Muscle layer of duodenum (tissue), 2 donors: Measurements from ENCODE around the gene LDLRAD4.
A peak's percentile ranks its signal among the peaks of the same experiment; 100 is the strongest.

ENCODE experiments used
- H3K27ac ChIP-seq: one replicate; pipeline ENCODE4 v1.7.0; 2013; ENCODE audit warnings: mild to moderate bottlenecking, low read length
- H3K27me3 ChIP-seq: one replicate; pipeline ENCODE4 v1.7.0; 2013; ENCODE audit warnings: low read depth, mild to moderate bottlenecking, control low read depth, low read length
- H3K36me3 ChIP-seq, 2 donors: one replicate each; pipeline ENCODE4 v1.7.0; 2013; ENCODE audit warnings: low read length in 2 of 2, control low read depth in 1 of 2, mild to moderate bottlenecking in 1 of 2; ENCODE audit not compliant: insufficient read depth in 2 of 2, control insufficient read depth in 1 of 2
- H3K4me1 ChIP-seq, 2 donors: one replicate each; pipeline ENCODE4 v1.7.0; 2013; ENCODE audit warnings: low read length in 2 of 2, mild to moderate bottlenecking in 2 of 2, control low read depth in 1 of 2, moderate library complexity in 1 of 2; ENCODE audit not compliant: insufficient read depth in 2 of 2, control insufficient read depth in 1 of 2
- H3K4me3 ChIP-seq, 2 donors: one replicate each; pipeline ENCODE4 v1.7.0; 2013; ENCODE audit warnings: low read length in 2 of 2, low read depth in 1 of 2, mild to moderate bottlenecking in 1 of 2
- H3K9me3 ChIP-seq, 2 donors: one replicate each; pipeline ENCODE4 v1.7.0; 2013; ENCODE audit warnings: low read length in 2 of 2, control low read depth in 1 of 2, mild to moderate bottlenecking in 1 of 2; ENCODE audit not compliant: control insufficient read depth in 1 of 2
- donor health status: healthy.

Gene LDLRAD4

DNA sequence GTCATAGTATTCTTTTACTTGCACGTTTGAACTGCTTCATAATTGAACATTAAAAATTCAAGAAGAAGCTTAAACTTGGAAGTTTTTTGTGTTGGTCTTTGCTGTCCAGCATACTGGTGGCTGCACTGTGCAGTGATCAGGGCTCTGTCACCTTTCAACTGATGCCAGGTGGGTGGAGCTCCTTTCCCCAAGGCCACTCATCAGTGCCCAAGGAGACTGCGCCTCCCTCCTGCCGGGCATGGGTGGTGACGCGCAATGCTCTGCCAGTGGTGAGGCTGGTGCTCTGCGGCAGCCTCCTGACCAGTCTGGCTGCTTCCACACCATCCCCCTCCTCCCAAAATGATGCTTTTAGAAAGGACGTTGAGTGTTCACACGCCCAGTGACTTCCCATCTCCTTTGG lies 16.0 kb upstream of the LDLRAD4 start:
- no peaks in the 10 kb centered on the region for H3K36me3 ChIP-seq
- no peak overlapping the region for H3K4me3 ChIP-seq
- no peak overlapping the region for H3K27ac ChIP-seq
- peaks cover 3% of the 10 kb centered on the region for H3K27me3 ChIP-seq
- H3K4me1 ChIP-seq, result no peaks in the 10 kb centered on the region
- H3K9me3 ChIP-seq, result peaks cover 0 to 2% of the 10 kb centered on the region in 2 donors

DNA sequence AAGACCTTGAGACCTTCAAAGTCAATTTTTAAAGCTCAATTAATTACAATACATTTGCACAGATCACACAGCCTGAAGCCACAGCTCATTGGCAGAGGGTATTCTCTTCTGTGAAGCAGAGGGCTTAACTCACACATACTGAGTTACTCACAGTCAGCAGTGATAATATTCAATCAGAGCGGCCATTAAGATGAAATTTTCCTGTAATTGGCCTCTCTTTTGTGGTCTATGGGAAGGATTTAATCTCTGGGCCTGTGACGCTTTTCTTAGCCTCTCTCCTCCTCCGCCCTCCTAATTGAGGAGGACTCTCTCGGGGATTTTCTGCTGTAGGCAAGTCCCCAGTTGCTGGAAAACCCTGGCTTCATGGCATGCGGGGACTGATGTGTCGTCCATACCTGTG lies 12.3 kb upstream of the LDLRAD4 start:
- H3K4me3 ChIP-seq, result no peak overlapping the region
- no peak overlapping the region for H3K27ac ChIP-seq
- H3K9me3 ChIP-seq, result no peaks in the 10 kb centered on the region
- no peaks in the 10 kb centered on the region for H3K36me3 ChIP-seq
- peaks cover 3% of the 10 kb centered on the region for H3K27me3 ChIP-seq
- H3K4me1 ChIP-seq, result no peaks in the 10 kb centered on the region

DNA sequence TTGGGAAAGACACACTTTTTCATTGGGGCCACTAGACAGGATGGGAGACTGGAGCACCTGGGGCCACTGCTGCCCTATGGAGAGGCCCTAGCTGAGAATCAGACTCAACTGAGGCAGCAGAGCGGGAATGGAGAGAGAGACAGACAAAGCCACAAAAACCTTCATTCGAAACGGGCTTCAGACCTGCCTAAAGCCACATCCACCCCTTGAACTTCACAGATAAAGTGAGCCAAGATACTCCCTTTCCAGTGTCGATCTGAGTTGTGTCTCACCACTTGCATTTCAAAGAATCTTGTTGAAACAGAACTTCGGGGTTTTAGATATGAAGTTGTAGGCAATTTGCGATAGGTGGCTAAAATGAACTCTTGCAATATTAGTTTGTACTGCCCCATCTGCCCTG lies 11.3 kb upstream of the LDLRAD4 start:
- H3K4me3 ChIP-seq, result no peak overlapping the region

DNA sequence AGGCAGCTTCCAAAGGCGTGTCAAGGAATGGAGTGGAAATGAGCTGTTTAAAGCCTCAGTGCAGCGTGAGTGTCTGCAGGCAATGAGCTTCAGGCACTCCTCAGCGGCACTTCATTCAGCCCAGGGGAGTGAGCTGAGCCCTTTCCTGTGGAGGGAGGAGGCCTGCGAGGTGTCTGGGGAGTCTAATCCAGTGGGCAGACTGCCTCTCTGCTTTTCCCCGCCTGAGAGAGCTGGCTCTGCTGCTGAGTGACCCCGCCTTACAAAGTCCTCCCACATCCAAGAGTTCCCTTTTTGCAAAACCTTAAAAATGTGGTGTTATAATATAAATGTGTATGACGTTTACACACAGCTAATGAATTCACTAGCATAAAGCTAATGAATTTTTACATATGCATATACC lies 7.0 kb upstream of the LDLRAD4 start:
- Histone ChIP-seq H3K4me1 (peaks cover 3 to 6% of the 10 kb centered on the region in 2 donors), H3K27me3 (no peaks in the 10 kb centered on the region), H3K4me3 (no peak overlapping the region), H3K36me3 (no peaks in the 10 kb centered on the region), H3K27ac (no peak overlapping the region), H3K9me3 (no peaks in the 10 kb centered on the region)

More for the DNA sequence above, 11.3 kb upstream of the LDLRAD4 start:
- no peaks in the 10 kb centered on the region for H3K4me1 ChIP-seq
- peaks cover 3% of the 10 kb centered on the region for H3K27me3 ChIP-seq
- H3K36me3 ChIP-seq, result no peaks in the 10 kb centered on the region
- H3K27ac ChIP-seq, result no peak overlapping the region
- no peaks in the 10 kb centered on the region for H3K9me3 ChIP-seq

DNA sequence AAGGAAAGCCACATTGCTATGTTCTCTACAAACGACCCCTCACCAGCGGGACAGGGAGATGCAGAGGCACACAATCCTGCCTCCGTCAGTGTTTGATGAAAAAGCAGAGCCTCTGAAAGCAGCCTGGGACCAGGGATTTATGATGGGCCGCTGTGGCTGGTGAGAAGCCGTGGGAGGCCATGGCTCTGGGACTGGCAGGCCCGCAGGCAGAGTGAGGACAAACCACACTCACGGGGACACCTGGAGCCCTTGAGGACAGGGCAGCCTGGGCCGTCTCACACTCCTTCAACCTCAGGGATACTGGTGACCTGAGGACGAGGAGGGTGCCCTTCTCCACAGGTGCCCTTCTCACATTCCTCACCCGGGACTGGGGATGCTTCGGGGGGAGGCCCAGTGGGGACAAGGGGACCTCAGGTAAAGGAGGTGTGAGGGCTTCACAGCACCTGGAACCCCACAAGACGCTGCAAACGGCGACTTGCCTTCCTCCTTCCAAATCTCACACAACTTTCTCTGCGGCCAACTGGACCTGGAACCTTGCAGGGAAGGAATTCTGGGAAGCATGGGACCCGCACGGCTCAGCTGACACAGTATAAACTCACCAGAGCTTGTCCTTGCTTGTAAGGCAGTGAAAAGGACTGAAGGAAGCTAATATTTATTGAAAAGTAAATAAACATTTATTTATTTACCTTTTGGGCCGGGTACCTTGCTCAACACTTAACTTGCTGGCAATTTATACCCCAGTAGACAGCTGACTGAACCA lies 5.3 kb upstream of the LDLRAD4 start:
- Histone ChIP-seq H3K9me3 (no peaks in the 10 kb centered on the region), H3K36me3 (no peaks in the 10 kb centered on the region), H3K27me3 (no peaks in the 10 kb centered on the region), H3K27ac (no peak overlapping the region), H3K4me1 (peaks cover 5 to 12% of the 10 kb centered on the region in 2 donors), H3K4me3 (no peak overlapping the region)

DNA sequence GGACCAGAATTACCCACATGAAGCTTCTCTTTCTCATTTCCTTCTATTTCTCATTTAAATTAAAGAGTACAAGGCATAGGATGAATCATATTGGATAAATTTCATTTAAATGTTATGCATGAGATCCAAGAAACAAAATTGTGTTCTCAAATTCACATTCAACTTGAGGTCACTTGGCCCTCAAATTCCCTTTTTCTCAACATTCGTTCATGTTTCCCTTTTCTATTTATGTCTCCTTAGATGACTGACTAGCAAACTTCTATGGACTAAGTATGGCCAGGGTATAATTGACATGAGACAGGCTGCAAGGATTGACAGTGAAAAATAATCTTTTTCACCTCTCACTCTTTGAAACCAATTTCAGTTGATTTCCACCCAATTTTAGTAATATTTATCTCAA lies 4.0 kb upstream of the LDLRAD4 start:
- Histone ChIP-seq H3K4me3 (no peak overlapping the region), H3K9me3 (no peaks in the 10 kb centered on the region), H3K27ac (no peak overlapping the region), H3K4me1 (peaks cover 5 to 19% of the 10 kb centered on the region in 2 donors), H3K27me3 (no peaks in the 10 kb centered on the region), H3K36me3 (no peaks in the 10 kb centered on the region)

DNA sequence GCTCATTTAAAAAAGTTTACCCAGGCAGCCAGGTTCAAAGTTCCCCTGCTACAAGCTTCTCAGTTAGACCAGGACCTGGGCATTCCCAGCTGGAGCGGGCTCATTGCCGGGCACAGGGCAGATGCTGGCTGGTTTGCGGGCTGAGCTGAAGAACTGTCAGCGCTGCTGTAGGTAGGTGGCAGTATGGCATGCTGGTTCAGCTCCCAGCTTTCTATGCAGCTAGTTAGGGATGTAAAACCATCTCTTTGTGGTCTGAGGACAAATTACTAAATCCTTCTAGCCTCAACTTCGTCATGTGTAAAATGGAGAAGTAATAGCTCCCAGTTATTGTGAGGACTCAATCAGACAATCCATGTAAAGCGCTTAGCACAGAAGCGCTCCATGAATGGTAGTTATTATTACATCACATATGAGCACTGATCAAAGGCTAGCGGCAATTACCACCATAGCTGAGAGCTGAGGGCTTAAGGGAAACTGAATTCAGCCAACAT lies 2.4 kb upstream of the LDLRAD4 start:
- H3K4me3 ChIP-seq, result peak overlapping the region in 1 of 2 donors; percentile 44
- H3K27me3 ChIP-seq, result no peaks in the 10 kb centered on the region
- H3K27ac ChIP-seq, result peak overlapping the region; percentile 5
- H3K9me3 ChIP-seq, result no peaks in the 10 kb centered on the region
- H3K36me3 ChIP-seq, result no peaks in the 10 kb centered on the region
- peaks cover 15 to 33% of the 10 kb centered on the region in 2 donors for H3K4me1 ChIP-seq

DNA sequence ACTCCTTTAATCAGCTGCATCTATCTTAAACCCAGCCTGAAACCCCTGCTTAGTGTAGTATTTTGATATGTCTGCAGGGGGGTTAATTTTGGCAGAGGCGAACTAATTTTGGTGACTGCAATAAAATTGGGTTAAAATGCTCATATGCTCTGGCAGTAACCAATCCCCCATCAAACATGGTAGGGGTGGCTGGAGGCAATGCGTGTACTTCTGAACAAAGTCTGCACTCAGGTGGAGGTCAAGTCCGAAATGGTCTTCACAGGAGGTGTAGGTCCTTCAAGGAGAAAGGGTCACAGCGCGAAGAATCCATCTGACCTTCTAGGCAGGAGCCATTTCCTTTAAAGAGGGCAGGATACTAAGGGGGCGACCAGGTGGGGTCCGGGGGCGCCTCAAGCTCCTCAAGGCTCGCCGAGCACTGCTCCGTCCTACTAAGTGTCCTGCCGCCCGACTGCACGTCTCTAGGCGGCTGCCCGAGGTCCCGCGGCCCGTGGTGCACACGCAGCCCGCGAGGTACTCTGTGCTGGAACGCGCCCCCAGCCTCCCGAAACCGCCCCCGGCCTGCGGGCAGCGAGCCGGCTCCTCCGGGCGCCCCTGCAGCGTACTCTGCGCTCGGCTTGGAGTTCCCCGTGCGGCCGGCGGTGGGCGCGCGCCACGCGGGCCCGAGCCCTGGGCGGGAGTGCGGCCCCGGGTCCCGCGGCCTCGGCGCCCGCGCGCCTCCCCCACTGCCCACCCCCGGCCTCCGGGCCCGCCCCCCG lies 1.7 kb upstream of the LDLRAD4 start:
- Histone ChIP-seq H3K36me3 (no peaks in the 10 kb centered on the region), H3K9me3 (no peaks in the 10 kb centered on the region), H3K27ac (peak overlapping the region; percentile 5), H3K4me3 (peak overlapping the region; percentile 44 to 84), H3K4me1 (peaks cover 22 to 40% of the 10 kb centered on the region in 2 donors), H3K27me3 (no peaks in the 10 kb centered on the region)

DNA sequence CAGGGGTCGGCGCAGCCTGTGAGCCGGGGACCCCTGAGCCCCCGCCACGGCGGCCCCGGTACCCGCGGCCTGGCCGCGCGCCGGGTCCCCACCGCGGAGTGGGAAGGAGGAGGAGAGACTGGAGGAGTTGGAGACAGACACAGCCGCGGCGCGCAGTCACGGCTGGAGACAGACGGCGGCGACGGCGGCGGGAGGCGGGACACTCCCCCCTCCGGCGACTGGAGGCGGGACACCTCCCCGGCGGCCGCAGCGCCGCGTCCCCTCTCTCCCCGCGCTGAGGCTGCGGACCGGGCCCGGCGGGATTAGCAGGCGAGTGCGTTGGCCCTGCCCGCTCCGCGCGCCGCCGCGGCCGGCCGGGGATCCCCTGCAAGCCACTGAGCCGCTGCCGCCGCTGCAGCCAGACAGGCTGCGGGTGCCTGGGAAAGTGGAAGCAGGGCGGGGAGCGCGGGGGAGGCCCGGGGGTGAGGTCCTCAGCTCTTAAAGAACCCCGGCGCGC lies 1.0 kb upstream of the LDLRAD4 start:
- Histone ChIP-seq H3K27ac (no peak overlapping the region), H3K4me1 (peaks cover 24 to 46% of the 10 kb centered on the region in 2 donors), H3K4me3 (peak overlapping the region in 1 of 2 donors; percentile 84), H3K9me3 (no peaks in the 10 kb centered on the region), H3K27me3 (no peaks in the 10 kb centered on the region), H3K36me3 (no peaks in the 10 kb centered on the region)

DNA sequence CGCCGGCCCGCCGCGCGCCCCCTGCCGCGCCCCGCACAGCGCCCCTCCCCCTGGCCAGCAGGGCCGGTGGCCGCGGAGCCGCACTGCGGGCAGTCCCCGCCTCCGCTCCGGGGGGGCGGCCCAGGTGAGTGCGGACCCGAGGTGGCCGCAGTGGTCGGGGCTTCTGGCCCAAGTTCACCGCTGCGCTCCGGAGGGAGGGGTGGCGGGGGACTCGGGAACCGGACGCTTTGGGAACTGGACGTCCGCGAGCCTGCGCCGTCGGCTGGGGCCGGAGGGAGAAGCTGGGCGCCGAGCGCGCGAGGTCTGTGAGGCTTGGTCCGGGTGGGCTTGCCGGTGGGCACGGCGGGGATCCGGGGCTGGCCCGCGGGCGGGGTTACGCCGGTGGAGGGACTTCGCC lies 591 bp upstream of the LDLRAD4 start:
- Histone ChIP-seq H3K4me1 (peaks cover 28 to 50% of the 10 kb centered on the region in 2 donors), H3K27me3 (no peaks in the 10 kb centered on the region), H3K4me3 (peak overlapping the region; percentile 54 to 84), H3K36me3 (no peaks in the 10 kb centered on the region), H3K9me3 (no peaks in the 10 kb centered on the region), H3K27ac (no peak overlapping the region)

DNA sequence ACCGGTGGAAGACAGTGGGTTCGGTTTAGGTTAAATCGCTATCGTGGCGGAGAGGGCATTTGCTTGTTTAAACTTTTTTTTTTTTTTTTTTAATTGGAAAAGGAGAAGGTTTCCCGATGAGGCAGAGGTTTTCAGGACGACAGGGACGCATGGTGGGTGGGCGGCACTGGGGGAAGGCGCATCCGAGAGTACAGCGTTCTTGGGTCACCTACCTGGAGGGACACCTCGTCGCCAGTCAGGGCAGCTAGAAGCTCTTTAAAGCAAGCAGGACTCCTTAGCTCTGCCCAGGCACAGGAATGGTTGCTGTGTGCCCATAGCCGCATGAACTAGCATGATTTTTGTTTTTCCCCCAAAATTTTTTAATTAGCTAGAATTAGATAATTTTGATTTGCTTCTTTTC lies 437 bp downstream of the LDLRAD4 start:
- Histone ChIP-seq H3K36me3 (no peaks in the 10 kb centered on the region), H3K27ac (no peak overlapping the region), H3K4me1 (peaks cover 37 to 61% of the 10 kb centered on the region in 2 donors), H3K4me3 (peak overlapping the region; percentile 54 to 84), H3K27me3 (no peaks in the 10 kb centered on the region), H3K9me3 (no peaks in the 10 kb centered on the region)
